Breast epithelium (tissue), 3 donors: ENCODE results near the gene PRKRIP1.

ENCODE experiments used
- POLR2A ChIP-seq: fragments of 450-650 bp; IDR thresholded peaks from one replicate; pipeline ENCODE4 v1.6.1; 2016; ENCODE audit warnings: antibody characterized with exemption, mild to moderate bottlenecking, moderate library complexity
- POLR2AphosphoS5 ChIP-seq, 3 donors: sonication (generic); formaldehyde crosslinking; IDR thresholded peaks; one replicate each; pipeline ENCODE4 v1.6.1; 2017; ENCODE audit warnings: antibody characterized with exemption in 3 of 3

DNA sequence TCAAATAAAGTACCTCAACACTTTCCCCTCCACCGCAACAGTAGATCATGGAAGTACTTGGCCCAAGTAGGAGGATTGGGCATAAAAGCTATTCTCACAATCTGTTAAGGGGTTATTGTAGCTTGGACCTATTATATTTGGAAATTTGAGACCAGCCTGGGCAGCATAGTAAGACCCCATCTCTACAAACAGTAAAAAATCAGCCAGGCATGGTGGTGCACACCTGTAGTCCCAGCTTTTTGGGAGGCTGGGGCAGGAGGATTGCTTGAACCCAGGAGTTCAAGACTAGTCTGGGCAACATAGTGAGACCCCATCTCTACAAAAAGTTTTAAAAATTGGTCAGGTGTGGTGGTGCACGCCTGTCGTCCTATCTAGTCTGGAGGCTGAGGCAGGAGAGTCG lies 13.2 kb downstream of the PRKRIP1 start:
- no peak for TF ChIP-seq POLR2AphosphoS5 (IDR thresholded peaks at IDR 0.05)
- TF ChIP-seq POLR2A, result no peak
